ENCODE data around the gene CLDN12.
A peak's percentile ranks its signal among the peaks of the same experiment; 100 is the strongest.

The CLDN12 gene

GRCh38 chr7:90445633-90446032 lies 42.4 kb downstream of the CLDN12 start:
- no peak for DNase-seq

GRCh38 chr7:90446137-90446899 lies 43.1 kb downstream of the CLDN12 start:
- DNase-seq, result no peak

- DNase-seq, result no peak
Measured at GRCh38 chr7:90453259-90453891, 50.1 kb downstream of the CLDN12 start.

- no peak for DNase-seq
Measured at GRCh38 chr7:90453931-90454330, 50.7 kb downstream of the CLDN12 start.

- DNase-seq, result peak; percentile 44
Measured at GRCh38 chr7:90455163-90456030, 52.1 kb downstream of the CLDN12 start.

- no peak for DNase-seq
Measured at GRCh38 chr7:90458104-90458503, 54.8 kb downstream of the CLDN12 start.

GRCh38 chr7:90459888-90460287 lies 56.6 kb downstream of the CLDN12 start:
- no peak for DNase-seq

- DNase-seq, result no peak
Measured at GRCh38 chr7:90461219-90461618, 58.0 kb downstream of the CLDN12 start.

- peak; percentile 7 for DNase-seq
Measured at GRCh38 chr7:90463151-90463628, 59.9 kb downstream of the CLDN12 start.

Data from activated CD4-positive, alpha-beta T cell treated with anti-CD3 and anti-CD28 coated beads, Interleukin-2, Interleukin-6, amounts not matched to agents 100 ng/mL and 50 ng/mL, durations not matched to agents 16 hours and 8 hours (primary cell).